ENCODE results near the gene AGAP2. TPM values are rescaled to one million over a fixed set of nuclear protein-coding genes. Genes with fewer than 3 reads are reported as not detected.

The AGAP2 gene
- total RNA-seq, 1 donor from 2014 or later: 1.5 TPM

DNA sequence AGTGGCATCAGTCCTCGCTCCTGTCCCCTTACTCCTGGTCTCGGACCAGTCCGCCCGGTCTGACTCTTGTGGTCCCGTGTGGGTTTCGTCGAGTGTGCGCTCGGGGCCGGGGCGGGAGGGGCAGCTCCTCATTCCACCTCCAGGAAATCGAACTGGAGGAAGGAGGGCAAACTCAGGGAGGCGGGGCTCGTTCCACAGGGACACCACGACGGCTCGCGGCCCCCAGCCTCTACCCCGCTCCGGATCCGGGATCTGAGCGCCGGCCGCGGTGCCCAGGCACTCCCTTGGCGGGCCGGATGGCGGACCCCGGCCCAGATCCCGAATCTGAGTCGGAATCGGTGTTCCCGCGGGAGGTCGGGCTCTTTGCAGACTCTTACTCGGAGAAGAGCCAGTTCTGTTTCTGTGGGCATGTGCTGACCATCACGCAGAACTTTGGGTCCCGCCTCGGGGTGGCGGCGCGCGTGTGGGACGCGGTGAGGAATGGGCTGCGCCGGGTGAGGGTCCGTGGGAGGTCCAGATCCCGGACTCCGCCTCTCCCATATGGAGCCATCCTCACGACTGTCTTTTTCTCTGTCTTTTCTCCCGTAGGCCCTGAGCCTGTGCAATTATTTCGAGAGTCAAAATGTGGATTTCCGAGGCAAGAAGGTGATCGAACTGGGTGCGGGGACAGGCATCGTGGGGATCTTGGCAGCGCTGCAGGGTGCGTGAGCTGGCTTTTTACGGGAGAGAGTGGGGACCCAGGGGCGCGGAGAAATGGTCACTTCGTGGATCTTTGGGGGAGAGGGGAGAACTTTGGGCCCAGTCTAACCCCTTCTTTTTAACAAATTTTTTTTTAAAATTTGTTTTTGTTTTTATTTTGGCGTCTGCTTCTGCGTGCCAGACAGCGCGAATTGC lies 34.1 kb upstream of the AGAP2 start, which contains the start of gene EEF1AKMT3:
Gene EEF1AKMT3, plus strand, starts transcription at position 186 of the 894 bp plus-strand sequence. Its CDS starts 111 bp downstream, at position 297.
- Histone ChIP-seq H3K9me3 (no peaks in the 10 kb centered on the region), H3K4me1 (peaks cover 22% of the 10 kb centered on the region), H3K36me3 (peaks cover 0 to 7% of the 10 kb centered on the region in 2 donors), H3K27ac (peak within 1 kb of the TSS; percentile 88), H3K27me3 (no peaks in the 10 kb centered on the region), H3K4me3 (peak within 1 kb of the TSS; percentile 81 to 96)
- peak in 1 of 2 donors; percentile 47 for TF ChIP-seq POLR2AphosphoS5 (IDR thresholded peaks at IDR 0.05; ENCODE audit: insufficient read depth in 1 of 2, low read depth in 1 of 2)
- no peak for TF ChIP-seq POLR2A (IDR thresholded peaks at IDR 0.05)
- TF ChIP-seq, protein P1, sequence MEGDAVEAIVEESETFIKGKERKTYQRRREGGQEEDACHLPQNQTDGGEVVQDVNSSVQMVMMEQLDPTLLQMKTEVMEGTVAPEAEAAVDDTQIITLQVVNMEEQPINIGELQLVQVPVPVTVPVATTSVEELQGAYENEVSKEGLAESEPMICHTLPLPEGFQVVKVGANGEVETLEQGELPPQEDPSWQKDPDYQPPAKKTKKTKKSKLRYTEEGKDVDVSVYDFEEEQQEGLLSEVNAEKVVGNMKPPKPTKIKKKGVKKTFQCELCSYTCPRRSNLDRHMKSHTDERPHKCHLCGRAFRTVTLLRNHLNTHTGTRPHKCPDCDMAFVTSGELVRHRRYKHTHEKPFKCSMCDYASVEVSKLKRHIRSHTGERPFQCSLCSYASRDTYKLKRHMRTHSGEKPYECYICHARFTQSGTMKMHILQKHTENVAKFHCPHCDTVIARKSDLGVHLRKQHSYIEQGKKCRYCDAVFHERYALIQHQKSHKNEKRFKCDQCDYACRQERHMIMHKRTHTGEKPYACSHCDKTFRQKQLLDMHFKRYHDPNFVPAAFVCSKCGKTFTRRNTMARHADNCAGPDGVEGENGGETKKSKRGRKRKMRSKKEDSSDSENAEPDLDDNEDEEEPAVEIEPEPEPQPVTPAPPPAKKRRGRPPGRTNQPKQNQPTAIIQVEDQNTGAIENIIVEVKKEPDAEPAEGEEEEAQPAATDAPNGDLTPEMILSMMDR (IDR thresholded peaks at IDR 0.05): no peak
- intact Hi-C loops (cut with DNase I): loop anchor here (10.0 kb wide), 1 partner anchor 62 kb away; no protein-coding TSS in a partner anchor
- DNase-seq (ENCODE audit: extremely low spot score in 2 of 2): no peak

DNA sequence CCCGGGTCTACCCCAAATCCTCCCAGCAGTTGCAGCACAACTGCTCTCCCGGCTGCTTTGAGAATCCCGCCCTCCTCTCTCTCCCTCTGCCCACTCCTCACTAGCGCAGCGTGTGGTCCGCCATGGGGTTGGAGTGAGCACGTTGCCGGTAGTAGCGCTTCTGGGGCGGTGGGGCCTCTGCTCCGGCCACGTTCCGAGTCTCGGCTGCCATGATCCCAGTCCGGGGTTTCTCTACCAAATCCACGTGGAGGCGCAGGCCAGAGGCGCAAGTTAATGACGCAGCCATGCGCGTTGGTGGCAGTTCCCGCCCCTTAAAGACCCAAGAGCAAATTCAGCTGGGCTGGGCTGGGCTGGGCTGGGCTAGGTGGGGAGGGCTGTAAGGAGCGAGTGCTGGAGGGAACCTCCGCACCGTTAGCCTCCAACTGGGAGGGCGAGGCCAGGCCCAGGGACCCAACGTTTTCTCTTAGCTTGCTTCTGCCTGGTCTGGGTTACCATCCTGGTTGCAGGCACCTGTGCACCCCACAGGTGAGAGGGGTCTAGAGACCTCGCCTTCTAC lies 33.4 kb upstream of the AGAP2 start, which contains the start of gene METTL1:
Gene METTL1, minus strand, starts transcription at position 233 of the 556 bp plus-strand sequence. Its CDS starts 22 bp downstream, at position 211.
- Histone ChIP-seq H3K4me1 (peaks cover 24% of the 10 kb centered on the region), H3K4me3 (peak within 1 kb of the TSS; percentile 81 to 96), H3K36me3 (peaks cover 0 to 7% of the 10 kb centered on the region in 2 donors), H3K27me3 (no peaks in the 10 kb centered on the region), H3K9me3 (no peaks in the 10 kb centered on the region), H3K27ac (peak within 1 kb of the TSS; percentile 88)
- intact Hi-C loops (cut with DNase I): loop anchor here (10.0 kb wide), 1 partner anchor 63 kb away; no protein-coding TSS in a partner anchor
- TF ChIP-seq POLR2A (IDR thresholded peaks at IDR 0.05): no peak
- TF ChIP-seq POLR2AphosphoS5 (IDR thresholded peaks at IDR 0.05; ENCODE audit: insufficient read depth in 1 of 2, low read depth in 1 of 2): peak; percentile 86 to 87
- TF ChIP-seq, protein P1 (IDR thresholded peaks at IDR 0.05): peak in 2 of 3 experiments; percentile 4 to 19
- DNase-seq (ENCODE audit: extremely low spot score in 2 of 2): peak in 1 of 2 donors; percentile 97

DNA sequence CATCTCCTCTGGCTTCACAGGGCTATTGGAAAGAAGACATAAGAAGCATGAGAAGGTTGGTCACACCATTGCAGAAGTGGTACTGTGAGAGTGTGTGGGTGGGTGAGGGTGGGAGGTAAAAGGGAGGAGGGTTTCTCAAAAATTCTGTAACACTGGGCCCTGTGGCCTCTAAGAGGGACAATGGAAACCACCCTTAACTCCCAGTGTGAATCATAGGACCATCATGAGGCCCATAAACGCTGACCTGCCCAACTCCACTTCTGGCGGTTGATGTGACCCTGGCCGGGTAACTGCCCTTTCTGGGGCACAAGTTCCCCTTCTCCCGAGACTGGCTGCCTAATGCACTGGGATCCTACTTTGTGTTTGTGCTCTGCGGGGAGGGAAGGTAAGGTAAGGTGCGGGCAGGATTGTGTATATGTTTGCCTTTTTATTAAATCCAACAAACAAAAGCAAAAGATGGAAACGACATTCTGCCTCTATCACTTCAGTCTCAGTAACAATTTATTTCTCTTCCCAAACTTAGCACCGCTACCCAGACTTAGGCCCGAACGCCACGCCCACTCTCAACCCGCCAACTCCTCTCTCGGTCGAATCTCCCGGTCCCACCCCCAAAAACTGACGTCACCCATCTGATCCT lies 32.8 kb upstream of the AGAP2 start:
- peak overlapping the region; percentile 81 to 96 for H3K4me3 ChIP-seq
- H3K27me3 ChIP-seq: no peaks in the 10 kb centered on the region
- peak overlapping the region; percentile 88 for H3K27ac ChIP-seq
- peaks cover 0 to 7% of the 10 kb centered on the region in 2 donors for H3K36me3 ChIP-seq
- intact Hi-C loops (cut with DNase I): loop anchor here (10.0 kb wide), 1 partner anchor 63 kb away; no protein-coding TSS in a partner anchor
- no peaks in the 10 kb centered on the region for H3K9me3 ChIP-seq
- DNase-seq (ENCODE audit: extremely low spot score in 2 of 2): no peak
- H3K4me1 ChIP-seq: peaks cover 30% of the 10 kb centered on the region
- TF ChIP-seq, protein P1 (IDR thresholded peaks at IDR 0.05): no peak
- no peak for TF ChIP-seq POLR2A (IDR thresholded peaks at IDR 0.05)
- no peak for TF ChIP-seq POLR2AphosphoS5 (IDR thresholded peaks at IDR 0.05; ENCODE audit: insufficient read depth in 1 of 2, low read depth in 1 of 2)

DNA sequence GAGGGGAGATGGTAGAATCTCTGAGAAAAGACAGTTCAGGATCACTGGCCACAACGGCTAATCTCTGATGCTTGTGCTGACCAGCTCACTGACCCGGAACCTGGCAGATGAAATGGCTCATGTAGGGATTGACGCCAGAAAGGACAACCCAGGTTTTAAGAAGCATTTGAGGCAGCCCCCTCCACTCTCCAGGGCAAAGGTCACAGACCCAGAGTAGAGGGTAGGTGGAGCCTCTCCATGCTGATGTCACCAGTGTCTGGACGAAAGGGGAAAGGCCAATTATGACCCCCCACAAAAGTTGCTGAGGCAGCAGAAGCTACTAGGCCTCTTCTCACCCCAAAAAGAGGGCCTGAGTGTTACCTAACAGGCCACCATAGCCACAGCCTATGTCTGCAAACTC lies 32.2 kb upstream of the AGAP2 start:
- DNase-seq (ENCODE audit: extremely low spot score in 2 of 2): no peak
- peaks cover 0 to 7% of the 10 kb centered on the region in 2 donors for H3K36me3 ChIP-seq
- intact Hi-C loops (cut with DNase I): loop anchor here (10.0 kb wide), 1 partner anchor 64 kb away; no protein-coding TSS in a partner anchor
- TF ChIP-seq, protein P1 (IDR thresholded peaks at IDR 0.05): no peak
- no peak for TF ChIP-seq POLR2AphosphoS5 (IDR thresholded peaks at IDR 0.05; ENCODE audit: insufficient read depth in 1 of 2, low read depth in 1 of 2)
- no peak overlapping the region for H3K4me3 ChIP-seq
- H3K27me3 ChIP-seq: peaks cover 2% of the 10 kb centered on the region
- no peak overlapping the region for H3K27ac ChIP-seq
- H3K9me3 ChIP-seq: no peaks in the 10 kb centered on the region
- H3K4me1 ChIP-seq: peaks cover 37% of the 10 kb centered on the region

All from vagina (tissue), 2 donors.